Activated naive CD8-positive, alpha-beta T cell treated with anti-CD3 and anti-CD28 coated beads, Interleukin-2, amount 50 U/mL, for 24 hours (primary cell): ENCODE results near the gene USP53.
"Not testable (repeated sequence)": the region's sequence is repeated elsewhere in the genome, so short reads cannot be mapped to it uniquely, and the experiment has no call there.

Source experiments
- ATAC-seq: fragments of 150-1000 bp; cut with Tn5 transposase; one replicate; pipeline ENCODE4 v1.10.0; 2021
- DNase-seq: peaks from one replicate; pipeline ENCODE4 v3.0.0; 2021
- H3K27ac Mint-ChIP-seq: one replicate; pipeline ENCODE4 v1.8.0; 2021; ENCODE audit warnings: mild to moderate bottlenecking, mixed read lengths
- H3K27me3 Mint-ChIP-seq: one replicate; pipeline ENCODE4 v1.8.0; 2021; ENCODE audit warnings: mixed read lengths
- H3K36me3 Mint-ChIP-seq: one replicate; pipeline ENCODE4 v1.8.0; 2021; ENCODE audit warnings: low read depth, mixed read lengths
- H3K4me1 Mint-ChIP-seq: one replicate; pipeline ENCODE4 v1.8.0; 2021; ENCODE audit warnings: mixed read lengths
- H3K4me3 Mint-ChIP-seq: one replicate; pipeline ENCODE4 v1.8.0; 2021; ENCODE audit warnings: mild to moderate bottlenecking, moderate library complexity, mixed read lengths
- H3K9me3 Mint-ChIP-seq: one replicate; pipeline ENCODE4 v1.8.0; 2021; ENCODE audit warnings: mixed read lengths

The USP53 gene

GRCh38 chr4:119271361-119272085, 59.0 kb downstream of the USP53 start:
- no peak overlapping the region for H3K4me3 Mint-ChIP-seq
- no peaks in the 10 kb centered on the region for H3K27me3 Mint-ChIP-seq
- H3K4me1 Mint-ChIP-seq = no peaks in the 10 kb centered on the region
- H3K36me3 Mint-ChIP-seq = peaks cover 25% of the 10 kb centered on the region
- H3K9me3 Mint-ChIP-seq = peaks cover under 1% of the 10 kb centered on the region
- H3K27ac Mint-ChIP-seq = no peak overlapping the region
- no peak for DNase-seq
- no peak for ATAC-seq

- H3K9me3 Mint-ChIP-seq, H3K4me3 Mint-ChIP-seq, H3K27me3 Mint-ChIP-seq, H3K27ac Mint-ChIP-seq, ATAC-seq, H3K4me1 Mint-ChIP-seq, DNase-seq: not testable (repeated sequence)
- H3K36me3 Mint-ChIP-seq = peaks cover 11% of the 10 kb centered on the region
Measured at GRCh38 chr4:119279541-119279940, 67.0 kb downstream of the USP53 start.

- H3K27me3 Mint-ChIP-seq, H3K9me3 Mint-ChIP-seq, ATAC-seq, DNase-seq, H3K4me3 Mint-ChIP-seq, H3K4me1 Mint-ChIP-seq, H3K27ac Mint-ChIP-seq: not testable (repeated sequence)
- H3K36me3 Mint-ChIP-seq = peaks cover 11% of the 10 kb centered on the region
Measured at GRCh38 chr4:119279945-119280344, 67.4 kb downstream of the USP53 start.

GRCh38 chr4:119281393-119281792, 68.9 kb downstream of the USP53 start:
- Mint-ChIP-seq H3K4me3 (no peak overlapping the region), H3K4me1 (peaks cover 13% of the 10 kb centered on the region), H3K9me3 (no peaks in the 10 kb centered on the region), H3K27me3 (no peaks in the 10 kb centered on the region), H3K27ac (no peak overlapping the region), H3K36me3 (peaks cover 8% of the 10 kb centered on the region)
- DNase-seq (no peak), ATAC-seq (no peak)

- Mint-ChIP-seq H3K4me3 (peak overlapping the region; percentile 58), H3K36me3 (peaks cover 4% of the 10 kb centered on the region)
- ATAC-seq = no peak
Measured at GRCh38 chr4:119284876-119285780, 72.6 kb downstream of the USP53 start.

GRCh38 chr4:119286377-119287002, 74.0 kb downstream of the USP53 start:
- H3K36me3 Mint-ChIP-seq = no peaks in the 10 kb centered on the region
- peaks cover 11% of the 10 kb centered on the region for H3K4me1 Mint-ChIP-seq
- no peak overlapping the region for H3K4me3 Mint-ChIP-seq
- no peak overlapping the region for H3K27ac Mint-ChIP-seq
- H3K9me3 Mint-ChIP-seq = no peaks in the 10 kb centered on the region
- ATAC-seq (no peak), DNase-seq (peak; percentile 21)
- H3K27me3 Mint-ChIP-seq = no peaks in the 10 kb centered on the region

More at GRCh38 chr4:119284876-119285780, 72.6 kb downstream of the USP53 start:
- Mint-ChIP-seq H3K27ac (no peak overlapping the region), H3K4me1 (peaks cover 11% of the 10 kb centered on the region), H3K9me3 (no peaks in the 10 kb centered on the region), H3K27me3 (no peaks in the 10 kb centered on the region)
- DNase-seq = no peak

- Mint-ChIP-seq H3K27ac (no peak overlapping the region), H3K4me1 (peaks cover 8% of the 10 kb centered on the region), H3K4me3 (no peak overlapping the region), H3K27me3 (no peaks in the 10 kb centered on the region), H3K9me3 (no peaks in the 10 kb centered on the region), H3K36me3 (no peaks in the 10 kb centered on the region)
- ATAC-seq = no peak
- no peak for DNase-seq
Measured at GRCh38 chr4:119289313-119289712, 76.8 kb downstream of the USP53 start.

- Mint-ChIP-seq H3K9me3 (no peaks in the 10 kb centered on the region), H3K27me3 (no peaks in the 10 kb centered on the region), H3K4me3 (no peak overlapping the region), H3K4me1 (no peaks in the 10 kb centered on the region), H3K27ac (no peak overlapping the region), H3K36me3 (no peaks in the 10 kb centered on the region)
- ATAC-seq (no peak), DNase-seq (no peak)
Measured at GRCh38 chr4:119290598-119290997, 78.1 kb downstream of the USP53 start.

- H3K4me1 Mint-ChIP-seq = peaks cover 24% of the 10 kb centered on the region
- DNase-seq (no peak), ATAC-seq (no peak)
- H3K27me3 Mint-ChIP-seq = no peaks in the 10 kb centered on the region
- no peak overlapping the region for H3K27ac Mint-ChIP-seq
- H3K4me3 Mint-ChIP-seq = no peak overlapping the region
- H3K9me3 Mint-ChIP-seq = no peaks in the 10 kb centered on the region
- peaks cover 38% of the 10 kb centered on the region for H3K36me3 Mint-ChIP-seq
Measured at GRCh38 chr4:119296356-119296755, 83.8 kb downstream of the USP53 start.

GRCh38 chr4:119297795-119298194, 85.3 kb downstream of the USP53 start:
- Mint-ChIP-seq H3K4me3 (peak overlapping the region; percentile 91), H3K4me1 (peaks cover 29% of the 10 kb centered on the region), H3K9me3 (no peaks in the 10 kb centered on the region), H3K27me3 (no peaks in the 10 kb centered on the region), H3K27ac (no peak overlapping the region), H3K36me3 (peaks cover 41% of the 10 kb centered on the region)
- ATAC-seq (no peak), DNase-seq (no peak)

- H3K9me3 Mint-ChIP-seq = no peaks in the 10 kb centered on the region
- H3K4me3 Mint-ChIP-seq = peak overlapping the region; percentile 91
- H3K36me3 Mint-ChIP-seq = peaks cover 41% of the 10 kb centered on the region
- ATAC-seq (peak; percentile 16), DNase-seq (no peak)
- peaks cover 29% of the 10 kb centered on the region for H3K4me1 Mint-ChIP-seq
- H3K27ac Mint-ChIP-seq = peak overlapping the region; percentile 99
- H3K27me3 Mint-ChIP-seq = no peaks in the 10 kb centered on the region
Measured at GRCh38 chr4:119299260-119299671, 86.8 kb downstream of the USP53 start.

- ATAC-seq (no peak), DNase-seq (no peak)
- H3K27ac Mint-ChIP-seq = peak overlapping the region; percentile 99
- H3K4me3 Mint-ChIP-seq = peak overlapping the region; percentile 91
- peaks cover 29% of the 10 kb centered on the region for H3K4me1 Mint-ChIP-seq
- H3K9me3 Mint-ChIP-seq = no peaks in the 10 kb centered on the region
- no peaks in the 10 kb centered on the region for H3K27me3 Mint-ChIP-seq
- H3K36me3 Mint-ChIP-seq = peaks cover 41% of the 10 kb centered on the region
Measured at GRCh38 chr4:119299741-119300100, 87.2 kb downstream of the USP53 start.

GRCh38 chr4:119300101-119300978, 87.8 kb downstream of the USP53 start:
- H3K4me3 Mint-ChIP-seq = peak overlapping the region; percentile 91
- H3K27ac Mint-ChIP-seq = peak overlapping the region; percentile 99
- ATAC-seq = peak; percentile 99
- no peaks in the 10 kb centered on the region for H3K27me3 Mint-ChIP-seq
- peaks cover 29% of the 10 kb centered on the region for H3K4me1 Mint-ChIP-seq
- DNase-seq = peak; percentile 94
- H3K36me3 Mint-ChIP-seq = peaks cover 41% of the 10 kb centered on the region
- H3K9me3 Mint-ChIP-seq = no peaks in the 10 kb centered on the region
